NCI-H2196 treated with DMSO at 0.1 percent for 48 hours (cell line): ENCODE measurements around the gene CGB8.
"Not testable (repeated sequence)": the region's sequence is repeated elsewhere in the genome, so short reads cannot be mapped to it uniquely, and the experiment has no call there.

Source experiments
- DNase-seq: peaks from one replicate; lab custom pipeline; 2025; ENCODE audit not compliant: unreplicated experiment; lab: John Stamatoyannopoulos, UW

CGB8 gene

GRCh38 chr19:49049011-49049410, at the start of gene CGB8:
Gene CGB8 (minus strand): TSS chr19:49049111. CDS start chr19:49048739, 372 bp downstream.
- DNase-seq = not testable (repeated sequence)

GRCh38 chr19:49097453-49098288, 48.8 kb upstream of the CGB8 start:
- DNase-seq = peak; percentile 85

- DNase-seq = no peak
Measured at GRCh38 chr19:49094505-49095482, 45.9 kb upstream of the CGB8 start.

GRCh38 chr19:49092686-49093085, 43.8 kb upstream of the CGB8 start:
- no peak for DNase-seq

- DNase-seq = no peak
Measured at GRCh38 chr19:49091391-49092038, 42.6 kb upstream of the CGB8 start.

GRCh38 chr19:49086296-49086695, 37.4 kb upstream of the CGB8 start:
- no peak for DNase-seq

- no peak for DNase-seq
Measured at GRCh38 chr19:49085868-49086232, 36.9 kb upstream of the CGB8 start.

GRCh38 chr19:49085020-49085867, 36.3 kb upstream of the CGB8 start, which contains the start of gene SNRNP70:
Gene SNRNP70 (plus strand): TSS chr19:49085451. CDS start chr19:49086415, 964 bp downstream.
- DNase-seq = peak; percentile 99

- no peak for DNase-seq
Measured at GRCh38 chr19:49084206-49085019, 35.5 kb upstream of the CGB8 start.

- no peak for DNase-seq
Measured at GRCh38 chr19:49081273-49081672, 32.4 kb upstream of the CGB8 start.

- DNase-seq = no peak
Measured at GRCh38 chr19:49080392-49080791, 31.5 kb upstream of the CGB8 start.

- peak; percentile 29 for DNase-seq
Measured at GRCh38 chr19:49074869-49075268, 26.0 kb upstream of the CGB8 start.

GRCh38 chr19:49073514-49074378, 24.8 kb upstream of the CGB8 start:
- no peak for DNase-seq

GRCh38 chr19:49071860-49072547, 23.1 kb upstream of the CGB8 start:
- DNase-seq = no peak

- no peak for DNase-seq
Measured at GRCh38 chr19:49070416-49070815, 21.5 kb upstream of the CGB8 start.

- DNase-seq = no peak
Measured at GRCh38 chr19:49069026-49069425, 20.1 kb upstream of the CGB8 start.

- DNase-seq = no peak
Measured at GRCh38 chr19:49067554-49067953, 18.6 kb upstream of the CGB8 start.
